GM21737 (cell line): ENCODE measurements around the gene FBLN2.

Experiments used
- ATAC-seq: cut with Tn5 transposase; IDR thresholded peaks from one replicate; pipeline ENCODE4 v1.9.1; 2021; ENCODE audit warnings: mild to moderate bottlenecking, moderate library complexity; ENCODE audit not compliant: unreplicated experiment

FBLN2 gene

GRCh38 chr3:13598926-13599886, 50.3 kb downstream of the FBLN2 start:
- no peak for ATAC-seq

- no peak for ATAC-seq
Observed at GRCh38 chr3:13599887-13600450, 51.0 kb downstream of the FBLN2 start.

DNA sequence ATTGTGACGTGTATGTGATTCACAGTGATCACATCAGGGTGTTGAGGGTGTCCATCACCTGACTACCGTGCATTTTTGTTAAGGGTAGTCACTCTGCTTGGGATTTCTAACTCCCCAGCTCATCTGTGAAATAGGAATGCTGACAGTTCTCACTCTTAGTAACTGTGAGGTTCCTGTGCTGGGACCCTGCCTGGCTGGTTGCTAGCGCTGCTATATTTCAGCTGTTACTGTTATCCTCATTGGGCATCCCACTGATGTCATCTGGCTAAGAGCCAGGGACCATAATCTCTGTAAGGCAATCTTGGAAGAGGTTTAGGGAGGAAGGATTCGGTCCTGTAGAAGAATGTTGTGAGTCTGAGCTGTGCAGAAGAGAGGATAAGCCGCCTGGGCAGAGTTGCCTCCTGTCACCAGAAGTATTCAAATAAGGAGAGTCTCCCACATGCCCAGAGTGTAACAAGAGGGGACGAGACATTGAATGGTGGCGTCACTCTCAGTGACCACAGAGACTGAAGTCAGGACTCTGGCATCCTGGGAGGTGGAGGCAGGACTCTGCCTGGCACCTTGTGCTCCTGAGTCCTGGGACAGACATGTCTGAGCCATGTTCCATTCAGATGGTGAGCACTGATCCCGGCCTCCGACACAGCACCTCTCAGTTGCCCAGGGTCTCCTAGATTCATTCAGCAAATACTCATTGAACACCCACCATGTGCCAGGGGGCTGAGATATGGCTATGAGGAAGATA, 52.2 kb downstream of the FBLN2 start:
- ATAC-seq = no peak

- ATAC-seq = no peak
Observed at GRCh38 chr3:13601692-13602080, 52.8 kb downstream of the FBLN2 start.

GRCh38 chr3:13605555-13605954, 56.6 kb downstream of the FBLN2 start:
- ATAC-seq = no peak

GRCh38 chr3:13607821-13608597, 59.1 kb downstream of the FBLN2 start:
- ATAC-seq = no peak

DNA sequence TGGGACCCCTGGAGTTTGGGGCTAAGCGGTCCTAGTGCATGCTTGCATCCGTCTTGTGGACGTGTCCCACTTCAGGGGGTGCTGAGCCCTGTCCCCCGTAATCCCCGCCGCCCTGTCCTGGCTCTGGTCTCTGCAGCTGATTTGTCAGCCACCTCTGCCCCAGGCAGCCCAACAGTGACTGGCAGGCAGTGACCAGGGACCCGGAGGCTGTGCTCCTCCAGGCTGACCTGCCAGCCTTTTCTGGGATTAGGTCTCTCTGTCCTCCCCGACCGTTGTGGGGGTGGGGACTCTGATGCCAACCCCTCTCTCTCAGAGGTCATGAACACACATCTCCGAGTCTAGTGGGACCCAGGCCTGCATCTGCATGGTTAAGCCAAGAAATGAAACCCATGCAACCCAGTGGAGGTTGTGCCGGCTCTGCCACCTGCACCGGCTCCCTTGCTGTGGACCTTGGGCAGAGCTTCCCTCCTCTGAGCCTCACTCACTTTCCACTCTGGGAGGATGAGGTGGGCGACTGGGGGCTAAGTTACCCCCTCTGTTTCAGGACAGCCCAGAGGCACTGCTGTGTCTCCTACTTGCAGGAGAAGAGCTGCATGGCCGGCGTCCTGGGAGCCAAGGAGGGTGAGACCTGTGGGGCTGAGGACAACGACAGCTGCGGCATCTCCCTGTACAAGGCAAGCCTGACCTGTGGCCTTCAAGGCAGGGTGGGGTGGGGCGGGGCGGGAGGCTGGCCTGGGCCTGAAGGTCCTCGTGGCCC, 60.2 kb downstream of the FBLN2 start:
- ATAC-seq = no peak

DNA sequence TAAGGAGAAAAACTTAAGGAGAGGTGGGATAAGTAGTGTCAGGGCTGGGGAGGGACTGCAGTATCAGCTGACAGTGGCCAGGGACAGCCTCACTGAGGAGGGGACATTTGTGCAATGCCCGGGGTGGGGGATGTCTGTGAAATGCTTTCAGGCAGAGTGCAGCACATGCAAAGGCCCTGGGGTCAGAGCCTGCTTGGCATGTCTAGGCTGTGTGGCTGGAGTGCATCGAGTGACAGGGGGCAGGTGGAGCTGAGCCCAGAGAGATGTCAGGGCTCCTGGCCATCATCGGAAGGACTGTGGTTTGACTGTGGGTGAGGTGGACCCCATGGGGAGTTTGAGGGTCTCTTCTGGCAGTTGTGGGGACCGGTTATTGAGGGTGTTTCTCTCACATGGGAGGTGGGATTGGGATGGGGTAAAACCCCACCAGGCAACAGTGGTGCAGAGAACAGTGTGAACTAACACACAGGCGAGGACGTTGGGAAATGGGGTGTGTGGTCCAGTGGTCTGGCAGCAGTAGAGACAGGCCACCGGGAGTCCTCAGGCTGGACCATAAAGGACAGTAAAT, 61.2 kb downstream of the FBLN2 start:
- ATAC-seq = no peak

DNA sequence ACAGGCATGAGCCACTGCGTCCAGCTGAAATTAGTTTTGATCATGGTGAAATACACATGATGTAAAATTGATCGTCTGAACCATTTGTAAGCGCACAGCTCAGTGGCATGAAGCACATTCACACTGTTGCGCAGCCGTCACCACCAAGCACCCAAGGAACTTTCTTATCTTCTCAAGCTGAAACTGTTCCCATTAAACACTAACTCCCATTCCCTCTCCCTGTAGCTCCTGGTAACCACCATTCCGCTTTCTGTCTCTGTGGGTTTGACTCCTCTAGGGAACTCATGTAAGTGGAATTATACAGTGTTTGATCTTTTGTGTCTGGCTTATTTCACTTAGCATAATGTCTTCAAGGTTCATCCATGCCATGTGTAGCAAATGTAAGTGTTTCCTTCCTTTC, 62.3 kb downstream of the FBLN2 start:
- ATAC-seq = no peak

GRCh38 chr3:13612829-13613228, 63.9 kb downstream of the FBLN2 start:
- no peak for ATAC-seq

- ATAC-seq = no peak
Observed at GRCh38 chr3:13613343-13614190, 64.6 kb downstream of the FBLN2 start.

- ATAC-seq = no peak
Observed at GRCh38 chr3:13614607-13615006, 65.7 kb downstream of the FBLN2 start.

GRCh38 chr3:13615019-13615528, 66.1 kb downstream of the FBLN2 start:
- ATAC-seq = no peak

DNA sequence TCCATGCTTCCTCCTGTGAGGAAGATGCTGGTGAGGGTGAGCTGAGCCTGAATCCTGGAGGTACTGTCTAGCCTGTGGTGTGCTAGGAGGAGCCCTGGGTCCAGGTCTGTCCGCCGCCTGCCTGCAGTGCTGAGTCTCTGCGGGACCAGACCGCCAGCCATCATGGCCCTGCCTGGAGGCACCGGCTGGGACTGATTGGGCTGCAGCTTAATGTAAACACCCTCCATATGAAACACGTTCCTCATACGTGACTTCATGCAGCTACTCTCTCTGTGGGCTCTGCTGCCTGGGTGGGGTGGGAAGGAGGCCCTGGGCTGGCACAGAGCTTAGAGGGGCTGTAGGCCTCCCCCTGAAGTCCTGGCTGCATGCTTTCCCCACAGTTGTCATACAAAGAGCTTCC, 67.4 kb downstream of the FBLN2 start:
- no peak for ATAC-seq

- ATAC-seq = no peak
Observed at GRCh38 chr3:13617097-13617738, 68.3 kb downstream of the FBLN2 start.

DNA sequence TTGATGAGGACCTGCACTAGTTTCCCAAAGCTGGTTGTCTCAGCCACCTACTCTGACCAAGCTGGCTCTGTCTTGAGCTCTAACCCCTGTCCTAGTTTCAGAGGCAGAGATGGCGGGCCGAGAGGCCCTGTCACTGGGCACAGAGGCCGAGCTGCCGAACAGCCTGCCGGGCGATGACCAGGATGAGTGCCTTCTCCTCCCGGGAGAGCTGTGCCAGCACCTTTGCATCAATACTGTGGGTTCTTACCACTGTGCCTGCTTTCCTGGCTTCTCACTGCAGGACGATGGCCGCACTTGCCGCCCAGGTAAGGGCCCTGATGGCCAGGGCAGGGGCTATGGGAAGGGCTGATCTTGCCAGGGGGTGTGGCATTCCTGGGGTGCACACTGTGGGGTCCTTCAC, 69.1 kb downstream of the FBLN2 start:
- ATAC-seq = no peak

GRCh38 chr3:13618836-13619235, 69.9 kb downstream of the FBLN2 start:
- ATAC-seq = no peak

DNA sequence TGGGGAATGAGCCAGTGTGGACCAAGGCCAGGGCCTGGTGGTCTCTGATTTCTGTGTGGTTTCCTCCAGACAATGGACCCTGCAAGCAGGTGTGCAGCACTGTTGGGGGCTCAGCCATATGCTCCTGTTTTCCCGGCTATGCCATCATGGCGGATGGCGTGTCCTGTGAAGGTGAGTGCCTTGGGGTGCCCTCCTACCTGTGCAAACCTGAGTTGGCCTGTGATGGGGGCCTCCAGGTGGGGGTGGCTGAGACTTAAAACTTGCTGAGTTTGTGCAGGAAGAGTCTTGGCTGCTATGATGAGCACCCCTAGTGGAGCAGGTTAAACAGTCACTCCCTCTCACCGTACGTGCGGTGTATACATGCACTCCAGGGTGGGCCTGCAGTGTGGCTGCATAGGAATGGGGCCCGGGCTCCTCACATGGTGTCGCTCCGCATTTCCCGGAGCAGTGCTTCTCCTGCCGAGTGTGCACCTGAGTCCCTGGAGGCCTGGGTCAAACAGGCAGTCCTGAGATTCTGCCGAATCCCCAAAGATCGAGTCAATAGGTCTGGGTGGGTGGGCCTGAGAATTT, 70.8 kb downstream of the FBLN2 start:
- ATAC-seq = no peak
